GM19025 (cell line): ENCODE results near the gene IL19.

Experiments
- ATAC-seq: cut with Tn5 transposase; IDR thresholded peaks from one replicate; pipeline ENCODE4 v1.9.1; 2021; ENCODE audit warnings: mild to moderate bottlenecking, low read depth, moderate library complexity; ENCODE audit not compliant: unreplicated experiment

Gene IL19

GRCh38 chr1:206770531-206771337 lies at the start of gene IL19:
TSS of gene IL19 (plus strand) at chr1:206770773. CDS start at chr1:206836663, 65,890 bp downstream.
- no peak for ATAC-seq

- ATAC-seq, result no peak
These were observed 49.1 kb upstream of the IL19 start for GRCh38 chr1:206721454-206721853.

DNA sequence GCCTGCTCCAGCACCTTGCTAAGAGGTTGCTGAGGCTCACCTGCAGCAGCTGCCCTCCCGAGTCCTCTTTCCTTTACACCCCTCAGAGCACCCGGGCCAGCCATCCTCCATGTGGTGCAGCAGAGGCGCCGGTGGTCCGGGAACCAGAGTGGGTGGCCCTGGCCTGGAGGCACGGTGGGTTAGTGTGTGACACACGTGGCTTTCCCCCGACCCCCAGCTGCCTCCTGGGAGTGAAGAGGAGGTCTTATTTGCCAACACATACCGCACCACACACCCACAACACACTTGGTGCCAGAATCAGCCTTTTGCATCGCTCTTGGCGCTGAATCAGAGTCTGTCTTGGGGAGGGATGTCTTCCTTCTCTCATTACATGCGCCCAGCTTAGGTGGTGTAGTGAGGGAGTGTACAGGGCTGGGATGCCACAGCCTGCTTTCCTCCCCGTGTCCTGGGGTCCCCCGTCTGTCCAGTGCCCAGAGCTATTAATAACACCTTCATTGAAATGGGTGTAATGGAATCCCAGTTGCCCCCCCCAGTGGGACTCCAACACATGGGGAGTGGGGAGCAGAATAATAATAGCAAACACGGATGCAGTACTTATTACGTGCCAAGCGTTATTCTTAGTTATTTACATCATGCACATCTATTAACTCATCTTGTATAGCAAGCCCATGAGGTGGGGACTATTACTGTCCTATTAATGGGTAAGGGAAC lies 47.7 kb upstream of the IL19 start:
- no peak for ATAC-seq

DNA sequence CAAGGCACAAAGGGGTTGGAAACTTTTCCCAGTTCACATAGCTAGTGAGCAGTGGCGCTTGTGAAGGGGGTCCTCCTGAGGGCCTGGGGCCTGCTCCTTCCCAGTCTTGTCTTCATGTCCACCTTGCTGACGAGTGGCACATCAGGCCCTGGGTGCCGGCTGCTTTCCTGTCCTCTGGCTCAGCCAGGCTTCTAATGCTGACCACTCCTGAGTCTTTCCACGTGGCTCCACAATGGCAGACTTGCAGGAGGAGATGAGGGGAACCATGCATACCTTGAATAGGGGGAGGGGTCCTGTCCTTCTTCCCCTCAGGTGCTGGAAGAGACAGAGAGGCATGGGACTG lies 47.1 kb upstream of the IL19 start:
- ATAC-seq, result no peak

DNA sequence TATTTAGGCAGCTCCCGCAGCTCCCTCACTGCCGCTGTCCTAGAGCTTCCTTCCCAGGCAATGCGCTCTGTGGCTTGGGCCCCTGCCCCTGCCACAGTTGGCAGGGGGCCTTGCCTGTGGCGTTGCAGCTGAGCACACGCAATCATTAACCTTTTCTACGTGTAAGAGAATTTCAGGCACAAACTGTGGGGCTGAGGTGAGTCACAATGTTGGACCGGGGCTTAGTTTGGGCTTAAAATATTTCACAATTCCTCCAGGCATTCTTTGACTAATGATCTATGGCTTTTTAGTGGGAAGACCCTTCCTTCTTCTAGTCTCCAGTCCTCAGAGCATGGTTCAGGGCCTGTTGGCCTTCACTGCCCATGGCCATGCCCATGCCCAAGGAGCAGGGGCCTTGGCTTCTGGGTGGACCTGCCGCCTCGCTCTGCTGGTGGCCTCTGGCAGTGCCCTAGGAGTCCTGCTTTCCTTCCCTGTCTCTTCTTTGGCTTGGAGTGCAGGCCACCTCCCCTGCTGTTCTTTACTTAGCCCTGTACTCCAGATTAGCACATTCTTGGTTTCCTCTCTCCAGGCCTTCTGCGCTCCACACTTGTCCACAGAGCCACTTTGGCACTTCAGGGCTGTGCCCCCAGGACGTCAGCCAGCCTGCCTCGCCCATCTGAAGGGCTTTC lies 46.6 kb upstream of the IL19 start:
- ATAC-seq, result no peak

DNA sequence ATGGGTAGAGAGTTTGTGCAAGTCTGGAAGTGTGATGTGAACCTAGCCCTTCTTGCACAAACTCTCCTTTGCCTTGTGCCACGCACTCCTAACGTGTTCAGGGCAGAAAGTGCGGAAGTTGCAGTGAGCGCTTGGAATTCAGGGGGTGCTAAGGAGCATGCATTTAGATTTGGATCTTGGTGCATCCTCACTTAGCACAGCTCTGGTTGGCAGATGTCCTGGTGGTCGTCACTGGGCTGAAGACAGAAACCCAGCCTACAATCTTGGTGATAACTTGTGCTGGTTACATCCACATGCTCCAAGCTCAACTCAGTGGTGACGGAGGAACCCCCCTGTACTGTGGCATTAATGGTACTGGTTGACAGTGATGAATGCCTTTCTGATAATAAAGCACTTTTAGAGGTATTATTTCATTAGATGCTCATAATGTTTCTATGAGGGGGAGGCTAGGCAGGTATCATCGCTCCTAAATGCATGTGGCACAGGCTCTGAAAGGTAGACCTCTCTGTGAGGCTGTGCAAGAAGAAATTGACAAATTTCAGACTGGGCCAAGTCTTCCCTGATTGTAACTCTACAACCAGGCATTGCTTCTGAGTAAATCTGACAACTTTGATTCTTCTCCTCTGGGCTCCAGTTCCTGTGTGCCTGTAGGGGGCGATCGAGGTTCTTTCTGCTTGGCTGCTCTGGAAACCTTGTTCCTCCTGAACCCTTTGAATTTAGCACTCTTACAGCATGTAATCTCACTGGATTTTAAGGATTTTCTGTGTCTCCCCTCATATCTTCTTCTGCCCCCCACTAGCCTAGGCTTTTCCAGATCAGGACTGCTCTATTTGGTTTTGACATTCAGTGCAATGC lies 45.2 kb upstream of the IL19 start:
- ATAC-seq, result no peak

- ATAC-seq, result no peak
These were observed 42.4 kb upstream of the IL19 start for GRCh38 chr1:206727981-206728696.

GRCh38 chr1:206728697-206728987 lies 41.9 kb upstream of the IL19 start:
- ATAC-seq, result no peak

DNA sequence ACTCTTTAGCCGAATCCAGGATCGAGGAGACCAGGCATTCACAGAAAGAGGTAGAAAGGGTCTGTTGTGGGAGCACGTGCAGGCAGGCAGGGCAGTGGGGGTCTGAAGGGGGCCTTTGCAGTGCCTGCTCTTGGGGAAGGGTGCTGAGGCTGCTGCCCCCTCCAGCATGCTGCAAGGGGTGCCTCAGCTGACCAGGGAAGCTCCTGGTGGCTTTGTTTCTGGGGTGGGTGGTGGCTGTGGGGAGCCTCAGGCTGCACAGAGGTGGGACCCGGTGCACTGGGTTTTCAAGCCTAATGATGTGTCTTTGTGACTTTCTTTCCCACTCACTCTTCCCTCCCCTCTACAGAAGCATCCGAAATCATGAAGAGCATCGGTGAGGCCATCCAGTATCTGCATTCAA lies 41.5 kb upstream of the IL19 start:
- no peak for ATAC-seq

- no peak for ATAC-seq
These were observed 41.1 kb upstream of the IL19 start for GRCh38 chr1:206729507-206729906.

GRCh38 chr1:206732508-206732907 lies 38.1 kb upstream of the IL19 start:
- ATAC-seq, result no peak

DNA sequence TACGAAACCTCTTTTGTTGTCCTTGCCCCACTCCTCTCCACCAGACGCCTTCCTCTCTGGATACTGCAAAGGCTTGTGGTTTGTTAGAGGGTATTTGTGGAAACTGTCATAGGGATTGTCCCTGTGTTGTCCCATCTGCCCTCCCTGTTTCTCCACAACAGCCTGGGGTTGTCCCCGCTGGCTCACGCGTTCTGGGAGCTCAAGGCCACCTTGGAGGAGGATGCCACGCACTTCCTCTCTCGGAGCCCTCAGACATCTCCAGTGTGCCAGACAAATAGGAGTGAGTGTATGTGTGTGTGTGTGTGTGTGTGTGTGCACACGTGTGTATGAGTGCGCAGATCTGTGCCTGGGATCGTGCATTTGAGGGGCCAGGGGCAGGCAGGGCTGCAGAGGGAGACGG lies 37.6 kb upstream of the IL19 start:
- no peak for ATAC-seq

- no peak for ATAC-seq
These were observed 36.0 kb upstream of the IL19 start for GRCh38 chr1:206734499-206735142.

- no peak for ATAC-seq
These were observed 35.0 kb upstream of the IL19 start for GRCh38 chr1:206735553-206736031.

- ATAC-seq, result no peak
These were observed 33.5 kb upstream of the IL19 start for GRCh38 chr1:206736878-206737728.

DNA sequence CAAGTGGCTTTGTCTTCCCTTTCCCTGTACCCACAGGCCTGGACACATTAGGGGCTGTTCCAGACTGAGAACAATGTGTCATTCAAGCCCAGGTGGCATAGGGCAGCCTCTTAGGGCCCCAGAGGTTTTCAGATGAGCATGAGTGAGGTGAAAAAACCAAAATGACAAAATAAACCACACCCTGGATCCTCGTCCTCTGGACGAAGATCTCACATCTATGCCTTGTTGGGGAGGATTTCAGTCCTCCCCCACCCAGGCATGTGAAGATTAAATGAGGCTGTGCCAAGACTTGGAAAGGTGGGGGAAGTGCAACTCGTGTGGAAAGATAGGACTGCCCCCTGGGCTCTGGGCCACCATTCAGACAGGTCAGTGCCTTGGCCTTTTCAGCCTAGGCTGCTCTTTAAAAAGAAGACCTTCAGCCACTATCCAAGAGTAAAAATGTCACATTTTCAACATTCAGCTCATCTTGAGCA lies 32.8 kb upstream of the IL19 start:
- no peak for ATAC-seq

GRCh38 chr1:206738370-206739366 lies 31.9 kb upstream of the IL19 start:
- ATAC-seq, result no peak
